ENCODE measurements around the gene IL17A. TPM values are rescaled to one million over a fixed set of nuclear protein-coding genes. Genes with fewer than 3 reads are reported as not detected.

The IL17A gene
- total and polyA plus RNA-seq, 5 donors from 2014 or later = 0.17 to 0.25 TPM; not detected in 3

DNA sequence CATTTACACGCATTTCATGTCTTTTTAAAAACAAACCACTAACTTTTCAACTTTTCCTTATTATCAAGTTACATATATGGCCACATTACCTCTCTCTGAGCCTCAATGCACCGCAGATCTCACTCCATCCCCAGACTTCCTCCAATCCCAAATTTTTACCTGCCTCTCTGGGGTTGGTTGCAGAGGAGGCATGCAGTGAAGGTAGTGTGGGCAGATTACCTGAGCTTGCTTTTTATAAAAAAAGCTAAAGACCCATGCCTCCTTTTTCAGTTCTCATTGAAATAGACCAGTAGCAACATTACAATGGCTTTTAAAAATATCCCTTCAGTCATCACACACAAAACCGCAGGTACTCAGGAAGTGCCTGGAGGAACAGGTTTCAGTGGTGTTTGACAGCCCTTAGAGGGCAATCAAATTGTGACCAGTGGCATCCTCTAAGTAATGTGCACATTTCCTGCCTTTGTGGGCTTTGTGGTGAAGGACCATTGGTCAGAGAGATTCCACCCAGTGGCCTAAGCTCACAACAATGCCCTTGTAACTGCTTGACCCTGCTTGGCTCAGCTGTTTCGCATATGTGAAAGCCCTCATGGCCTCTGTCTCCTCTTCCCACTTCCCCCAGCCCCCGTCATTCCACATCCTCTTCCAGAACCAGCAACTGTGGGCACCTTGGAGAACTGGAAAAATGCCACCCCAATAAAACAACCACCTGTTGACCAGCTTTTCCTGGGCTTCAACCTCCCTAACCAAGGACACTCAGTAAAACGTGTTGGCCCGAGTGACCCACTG lies 30.2 kb upstream of the IL17A start:
- ATAC-seq (ENCODE audit: low read depth in 2 of 2) = peak in 1 of 2 donors; percentile 37
- H3K36me3 ChIP-seq (ENCODE audit: control insufficient read depth, insufficient read depth, low read length) = no peaks in the 10 kb centered on the region
- H3K27ac Mint-ChIP-seq = no peak overlapping the region

DNA sequence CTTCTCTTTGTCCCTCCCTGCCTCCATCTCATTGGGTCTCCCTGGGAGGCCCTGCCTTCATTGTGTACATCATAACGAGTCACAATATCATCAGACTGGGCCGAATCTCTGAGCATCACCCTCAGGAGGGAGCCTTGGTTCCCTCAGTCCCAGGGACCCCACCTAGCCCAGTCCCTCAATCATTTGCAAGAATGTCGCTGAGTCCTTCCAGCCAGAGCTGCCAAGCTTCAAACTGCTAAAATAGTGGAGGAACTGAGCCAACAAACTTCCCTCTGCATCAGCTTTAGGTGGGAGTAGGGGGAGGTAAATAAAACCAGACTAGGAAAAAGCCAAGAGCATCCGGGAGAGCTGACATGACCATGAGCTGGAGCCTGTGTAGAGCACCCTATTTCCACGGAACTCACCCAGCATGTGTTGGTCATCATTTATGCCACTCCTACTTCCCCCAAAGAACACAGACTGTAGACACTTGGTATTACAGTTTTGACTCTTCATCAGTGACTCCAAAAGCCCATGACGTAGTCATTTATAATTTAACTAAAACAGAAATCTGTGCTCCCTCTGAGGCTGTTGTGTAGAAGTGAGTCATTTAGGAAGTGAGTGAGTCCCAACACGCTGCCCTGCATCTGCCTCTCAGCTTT lies 28.8 kb upstream of the IL17A start:
- no peaks in the 10 kb centered on the region for H3K36me3 ChIP-seq (ENCODE audit: control insufficient read depth, insufficient read depth, low read length)
- no peak overlapping the region for H3K27ac ChIP-seq (ENCODE audit: insufficient read depth, low read length, poor library complexity, severe bottlenecking)
- H3K9me3 ChIP-seq (ENCODE audit: control insufficient read depth in 2 of 2, low read length in 2 of 2) = peaks cover 0 to 6% of the 10 kb centered on the region in 2 experiments
- H3K36me3 Mint-ChIP-seq = no peaks in the 10 kb centered on the region
- DNase-seq (peak in 1 of 3 donors; percentile 29), ATAC-seq (ENCODE audit: low read depth in 2 of 2) (no peak)
- H3K27me3 ChIP-seq (ENCODE audit: control insufficient read depth, insufficient read depth, low read length) = peaks cover 2% of the 10 kb centered on the region
- peaks cover 15% of the 10 kb centered on the region for H3K27me3 Mint-ChIP-seq
- H3K9me3 Mint-ChIP-seq = peaks cover 0 to 4% (median 0%) of the 10 kb centered on the region in 7 donors
- H3K4me3 Mint-ChIP-seq = peak overlapping the region in 1 of 4 donors; percentile 13
- no peak overlapping the region for H3K27ac Mint-ChIP-seq
- no peak overlapping the region for H3K4me3 ChIP-seq (ENCODE audit: low read depth, low read length)
- H3K4me1 Mint-ChIP-seq = peaks cover 0 to 10% (median 3%) of the 10 kb centered on the region in 4 donors
- no peaks in the 10 kb centered on the region for H3K4me1 ChIP-seq (ENCODE audit: control insufficient read depth, insufficient read depth, low read length, poor library complexity, severe bottlenecking)

More for the DNA sequence above, 30.2 kb upstream of the IL17A start:
- Histone ChIP-seq H3K4me1 (ENCODE audit: control insufficient read depth, insufficient read depth, low read length, poor library complexity, severe bottlenecking) (no peaks in the 10 kb centered on the region), H3K27me3 (ENCODE audit: control insufficient read depth, insufficient read depth, low read length) (peaks cover 2% of the 10 kb centered on the region), H3K9me3 (ENCODE audit: control insufficient read depth in 2 of 2, low read length in 2 of 2) (peaks cover 0 to 5% of the 10 kb centered on the region in 2 experiments), H3K27ac (ENCODE audit: insufficient read depth, low read length, poor library complexity, severe bottlenecking) (no peak overlapping the region), H3K4me3 (ENCODE audit: low read depth, low read length) (no peak overlapping the region)
- Mint-ChIP-seq H3K27me3 (peaks cover 11% of the 10 kb centered on the region), H3K36me3 (no peaks in the 10 kb centered on the region), H3K9me3 (peaks cover 0 to 4% (median 0%) of the 10 kb centered on the region in 7 donors), H3K4me3 (no peak overlapping the region), H3K4me1 (peaks cover 0 to 10% (median 3%) of the 10 kb centered on the region in 4 donors)
- peak in 1 of 3 donors; percentile 26 for DNase-seq

DNA sequence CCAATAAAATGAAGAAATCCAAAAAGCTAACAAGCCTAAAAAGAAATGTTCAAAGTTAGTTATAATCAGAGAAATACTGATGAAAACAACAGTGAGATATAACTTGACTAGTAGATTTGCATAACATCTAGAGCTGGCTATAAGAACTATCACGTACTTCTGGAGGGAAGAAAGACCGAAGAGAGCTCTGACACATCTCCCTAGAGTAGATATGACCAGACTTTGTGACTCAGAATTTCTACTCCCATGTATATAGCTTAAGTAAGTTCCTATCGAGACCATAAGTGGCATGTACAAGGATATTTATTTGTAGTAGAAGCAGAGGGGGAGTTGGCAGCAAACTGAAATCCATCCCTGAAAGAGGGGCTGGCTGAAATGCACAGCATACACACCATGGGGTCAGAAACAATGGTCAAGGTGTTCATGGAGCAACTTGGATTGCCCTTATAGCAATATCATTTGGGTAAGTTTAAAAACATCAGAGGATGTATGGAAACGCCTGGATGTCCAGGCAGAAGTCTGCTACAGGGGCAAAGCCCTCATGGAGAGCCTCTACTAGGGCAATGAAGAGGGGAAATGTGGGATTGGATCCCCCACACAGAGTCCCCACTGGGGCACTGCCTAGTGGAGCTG lies 25.6 kb upstream of the IL17A start:
- Mint-ChIP-seq H3K27me3 (peaks cover 31% of the 10 kb centered on the region), H3K4me1 (peaks cover 0 to 9% (median 2%) of the 10 kb centered on the region in 4 donors), H3K36me3 (no peaks in the 10 kb centered on the region), H3K9me3 (peaks cover 0 to 4% (median 0%) of the 10 kb centered on the region in 7 donors), H3K4me3 (no peak overlapping the region), H3K27ac (no peak overlapping the region)
- Histone ChIP-seq H3K9me3 (ENCODE audit: control insufficient read depth in 2 of 2, low read length in 2 of 2) (peaks cover 0 to 6% of the 10 kb centered on the region in 2 experiments), H3K4me1 (ENCODE audit: control insufficient read depth, insufficient read depth, low read length, poor library complexity, severe bottlenecking) (no peaks in the 10 kb centered on the region), H3K36me3 (ENCODE audit: control insufficient read depth, insufficient read depth, low read length) (no peaks in the 10 kb centered on the region), H3K27ac (ENCODE audit: insufficient read depth, low read length, poor library complexity, severe bottlenecking) (no peak overlapping the region), H3K4me3 (ENCODE audit: low read depth, low read length) (no peak overlapping the region), H3K27me3 (ENCODE audit: control insufficient read depth, insufficient read depth, low read length) (peaks cover 4% of the 10 kb centered on the region)
- no peak for DNase-seq
- ATAC-seq (ENCODE audit: low read depth in 2 of 2) = no peak

DNA sequence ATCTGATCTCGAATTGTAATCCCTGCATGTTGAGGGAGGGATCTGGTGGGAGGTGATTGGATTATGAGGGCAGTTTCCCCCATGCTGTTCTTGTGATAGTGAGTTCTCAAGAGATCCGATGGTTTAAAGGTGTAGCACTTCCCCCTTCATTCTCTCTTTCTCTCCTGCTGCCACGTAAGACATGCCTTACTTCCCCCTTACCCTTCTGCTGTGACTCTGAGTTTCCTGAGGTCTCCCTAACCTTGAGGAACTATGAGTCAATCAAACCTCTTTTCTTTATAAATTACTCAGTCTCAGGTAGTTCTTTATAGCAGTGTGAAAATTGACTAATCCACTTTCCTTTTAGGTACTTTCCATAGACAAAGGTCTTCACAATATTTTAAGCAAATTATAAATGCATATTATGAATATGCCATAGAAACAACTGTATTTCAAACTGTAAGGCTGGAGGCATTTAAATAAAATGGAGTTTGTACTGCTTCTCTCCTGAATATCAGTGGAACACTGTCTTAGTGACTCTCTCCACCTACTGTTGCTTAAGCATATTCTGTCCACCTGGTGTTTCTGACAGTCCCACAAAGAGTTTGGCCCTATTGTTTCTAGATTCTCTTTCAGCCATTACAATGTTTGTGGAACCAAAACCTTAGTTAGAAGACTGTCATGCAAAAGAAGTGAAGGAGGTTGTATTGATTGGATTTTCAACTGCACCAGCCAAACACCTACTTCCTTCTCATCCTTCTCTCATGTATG lies 24.3 kb upstream of the IL17A start:
- Histone ChIP-seq H3K27ac (ENCODE audit: insufficient read depth, low read length, poor library complexity, severe bottlenecking) (no peak overlapping the region), H3K9me3 (ENCODE audit: control insufficient read depth in 2 of 2, low read length in 2 of 2) (peaks cover 0 to 6% of the 10 kb centered on the region in 2 experiments), H3K4me3 (ENCODE audit: low read depth, low read length) (no peak overlapping the region), H3K27me3 (ENCODE audit: control insufficient read depth, insufficient read depth, low read length) (peaks cover 5% of the 10 kb centered on the region), H3K4me1 (ENCODE audit: control insufficient read depth, insufficient read depth, low read length, poor library complexity, severe bottlenecking) (no peaks in the 10 kb centered on the region), H3K36me3 (ENCODE audit: control insufficient read depth, insufficient read depth, low read length) (no peaks in the 10 kb centered on the region)
- H3K9me3 Mint-ChIP-seq = peaks cover 0 to 4% (median 0%) of the 10 kb centered on the region in 7 donors
- H3K27me3 Mint-ChIP-seq = peaks cover 43% of the 10 kb centered on the region
- H3K36me3 Mint-ChIP-seq = no peaks in the 10 kb centered on the region
- no peak overlapping the region for H3K4me3 Mint-ChIP-seq
- peak in 1 of 3 donors; percentile 14 for DNase-seq
- no peak for ATAC-seq (ENCODE audit: low read depth in 2 of 2)
- no peaks in the 10 kb centered on the region for H3K4me1 Mint-ChIP-seq
- no peak overlapping the region for H3K27ac Mint-ChIP-seq

DNA sequence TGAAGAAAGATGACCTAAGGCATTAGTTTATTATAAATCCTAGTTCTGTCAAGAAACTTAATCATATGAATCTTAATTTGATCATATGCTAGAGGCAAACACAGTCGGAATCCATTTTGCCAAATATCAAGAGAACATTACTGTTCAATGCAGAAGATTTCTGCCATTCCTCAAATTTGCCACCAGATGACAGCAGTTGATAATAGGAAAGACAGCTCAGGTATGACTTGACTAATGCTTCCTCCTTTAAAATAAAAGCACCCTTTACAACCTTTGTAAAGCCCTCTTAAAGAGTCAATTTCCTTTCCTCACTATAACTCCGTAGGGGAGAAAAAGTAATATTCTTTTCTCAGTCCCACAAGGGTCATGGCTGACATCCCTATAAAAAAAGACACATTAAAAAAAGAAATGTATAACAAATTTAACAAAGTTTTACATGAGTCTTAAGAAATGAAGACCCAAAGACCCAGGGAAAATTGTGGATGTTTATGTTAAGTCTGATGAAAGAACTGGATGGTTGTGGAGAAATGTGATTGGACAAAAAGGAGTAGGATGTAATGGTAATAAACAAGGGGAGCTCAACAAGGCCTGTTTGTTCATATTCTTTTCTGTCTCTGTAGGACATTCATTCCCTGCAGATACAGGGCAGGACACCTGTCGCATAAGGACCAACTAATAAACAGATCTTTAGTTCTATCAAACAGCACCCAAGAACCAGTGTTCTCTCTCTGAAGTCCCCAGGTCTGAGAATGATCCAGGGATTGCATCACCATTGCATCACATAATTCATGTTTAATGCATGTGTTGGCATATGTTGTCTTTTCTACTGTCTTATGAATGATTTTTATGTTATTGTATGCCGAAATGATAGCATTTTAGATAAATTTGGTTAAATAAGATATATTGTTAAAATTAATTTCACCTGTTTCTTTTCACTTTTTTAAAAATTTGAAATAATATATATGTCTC lies 23.0 kb upstream of the IL17A start:
- no peaks in the 10 kb centered on the region for H3K4me1 ChIP-seq (ENCODE audit: control insufficient read depth, insufficient read depth, low read length, poor library complexity, severe bottlenecking)
- DNase-seq (peak in 2 of 3 donors; percentile 18 to 41), ATAC-seq (ENCODE audit: low read depth in 2 of 2) (peak in 1 of 2 donors; percentile 24)
- H3K4me3 ChIP-seq (ENCODE audit: low read depth, low read length) = no peak overlapping the region
- H3K9me3 ChIP-seq (ENCODE audit: control insufficient read depth in 2 of 2, low read length in 2 of 2) = peaks cover 0 to 6% of the 10 kb centered on the region in 2 experiments
- no peak overlapping the region for H3K27ac Mint-ChIP-seq
- no peaks in the 10 kb centered on the region for H3K36me3 Mint-ChIP-seq
- no peak overlapping the region for H3K27ac ChIP-seq (ENCODE audit: insufficient read depth, low read length, poor library complexity, severe bottlenecking)
- H3K4me1 Mint-ChIP-seq = no peaks in the 10 kb centered on the region
- H3K27me3 Mint-ChIP-seq = peaks cover 54% of the 10 kb centered on the region
- no peak overlapping the region for H3K4me3 Mint-ChIP-seq
- no peaks in the 10 kb centered on the region for H3K36me3 ChIP-seq (ENCODE audit: control insufficient read depth, insufficient read depth, low read length)
- peaks cover 0 to 6% (median 0%) of the 10 kb centered on the region in 7 donors for H3K9me3 Mint-ChIP-seq
- peaks cover 5% of the 10 kb centered on the region for H3K27me3 ChIP-seq (ENCODE audit: control insufficient read depth, insufficient read depth, low read length)

DNA sequence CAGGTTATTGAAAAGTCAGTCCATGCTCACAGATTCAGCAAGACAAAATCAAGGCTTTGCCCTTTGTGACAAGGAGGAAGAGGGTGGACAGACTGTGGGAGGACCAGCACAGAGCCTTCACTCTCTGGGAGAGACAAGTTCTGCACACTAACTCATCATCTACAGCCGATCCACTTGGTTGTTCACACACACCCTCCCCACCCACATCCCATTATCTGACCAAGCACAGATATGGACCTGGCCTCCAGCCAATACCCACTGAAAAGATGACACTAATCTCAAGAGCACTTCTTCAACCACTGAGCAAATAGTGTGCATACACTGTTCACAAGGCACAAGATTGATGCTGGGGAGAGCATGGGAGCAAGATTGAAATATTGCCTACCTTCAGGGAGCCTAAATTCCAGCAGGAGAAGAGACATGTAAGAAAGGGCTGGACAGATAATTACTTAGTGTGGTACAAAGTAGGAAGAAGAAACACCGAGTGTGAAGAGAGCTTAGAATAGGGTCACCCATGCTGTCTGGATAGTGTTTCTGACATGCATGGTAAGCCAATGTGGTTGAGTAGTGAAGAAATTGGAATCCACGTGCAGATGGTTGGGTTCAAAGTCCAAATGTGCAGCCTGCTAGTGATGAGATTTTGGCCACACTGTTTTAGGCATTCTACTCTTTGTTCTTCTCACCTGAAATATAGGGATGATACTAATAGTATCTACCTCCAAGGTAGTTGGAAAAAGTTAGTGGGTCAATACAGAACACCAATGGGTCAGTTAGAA lies 21.7 kb upstream of the IL17A start:
- Histone ChIP-seq H3K27me3 (ENCODE audit: control insufficient read depth, insufficient read depth, low read length) (peaks cover 5% of the 10 kb centered on the region), H3K4me3 (ENCODE audit: low read depth, low read length) (no peak overlapping the region), H3K9me3 (ENCODE audit: control insufficient read depth in 2 of 2, low read length in 2 of 2) (peaks cover 0 to 6% of the 10 kb centered on the region in 2 experiments), H3K36me3 (ENCODE audit: control insufficient read depth, insufficient read depth, low read length) (no peaks in the 10 kb centered on the region), H3K27ac (ENCODE audit: insufficient read depth, low read length, poor library complexity, severe bottlenecking) (no peak overlapping the region), H3K4me1 (ENCODE audit: control insufficient read depth, insufficient read depth, low read length, poor library complexity, severe bottlenecking) (no peaks in the 10 kb centered on the region)
- Mint-ChIP-seq H3K9me3 (peaks cover 0 to 6% (median 0%) of the 10 kb centered on the region in 7 donors), H3K4me3 (no peak overlapping the region), H3K36me3 (no peaks in the 10 kb centered on the region), H3K4me1 (no peaks in the 10 kb centered on the region), H3K27ac (no peak overlapping the region), H3K27me3 (peaks cover 59% of the 10 kb centered on the region)
- DNase-seq (no peak), ATAC-seq (ENCODE audit: low read depth in 2 of 2) (no peak)

All from CD4-positive, CD25-positive, alpha-beta regulatory T cell (primary cell).